Endothelial cell (in vitro differentiated cells): Measurements from ENCODE around the gene SNX24. TPM values are rescaled to one million over a fixed set of nuclear protein-coding genes. Genes with fewer than 3 reads are reported as not detected.

Experiments used
- DNase-seq: peaks from one replicate; pipeline ENCODE4 v3.0.0; 2021; ENCODE audit warnings: low spot score
- H3K27ac Mint-ChIP-seq: one replicate; pipeline ENCODE4 v1.8.0; 2021; ENCODE audit warnings: mixed read lengths, inconsistent platforms; ENCODE audit not compliant: unreplicated experiment
- H3K27me3 Mint-ChIP-seq: one replicate; pipeline ENCODE4 v1.8.0; 2021; ENCODE audit warnings: mild to moderate bottlenecking, moderate library complexity, mixed read lengths, inconsistent platforms; ENCODE audit not compliant: unreplicated experiment
- H3K36me3 Mint-ChIP-seq: one replicate; pipeline ENCODE4 v1.8.0; 2021; ENCODE audit warnings: mild to moderate bottlenecking, low read depth, mixed read lengths, inconsistent platforms; ENCODE audit not compliant: unreplicated experiment
- H3K4me1 Mint-ChIP-seq: one replicate; pipeline ENCODE4 v1.8.0; 2021; ENCODE audit warnings: mild to moderate bottlenecking, mixed read lengths, inconsistent platforms; ENCODE audit not compliant: unreplicated experiment
- H3K4me3 Mint-ChIP-seq: one replicate; pipeline ENCODE4 v1.8.0; 2021; ENCODE audit warnings: mild to moderate bottlenecking, mixed read lengths, inconsistent platforms; ENCODE audit not compliant: unreplicated experiment
- H3K9me3 Mint-ChIP-seq: one replicate; pipeline ENCODE4 v1.8.0; 2021; ENCODE audit warnings: mixed read lengths, inconsistent platforms; ENCODE audit not compliant: unreplicated experiment
- total RNA-seq: library from RNA; stranded (reverse); fragmentation: NEBNext Ultra II Directional; extraction: Animal tissue kit (Norgen Biotek cat#: 25700); gene quantifications from one replicate; pipeline ENCODE4 v1.2.1, GENCODE V29; 2021; ENCODE audit not compliant: unreplicated experiment
- TF ChIP-seq, protein P1 (sequence below): fragments of 200-600 bp; sonication (generic); IDR thresholded peaks from one replicate; pipeline ENCODE4 v1.5.0; 2021; ENCODE audit warnings: antibody characterized with exemption; ENCODE audit not compliant: unreplicated experiment

SNX24 gene
- total RNA-seq, 1 donor from 2014 or later: 16.1 TPM

DNA sequence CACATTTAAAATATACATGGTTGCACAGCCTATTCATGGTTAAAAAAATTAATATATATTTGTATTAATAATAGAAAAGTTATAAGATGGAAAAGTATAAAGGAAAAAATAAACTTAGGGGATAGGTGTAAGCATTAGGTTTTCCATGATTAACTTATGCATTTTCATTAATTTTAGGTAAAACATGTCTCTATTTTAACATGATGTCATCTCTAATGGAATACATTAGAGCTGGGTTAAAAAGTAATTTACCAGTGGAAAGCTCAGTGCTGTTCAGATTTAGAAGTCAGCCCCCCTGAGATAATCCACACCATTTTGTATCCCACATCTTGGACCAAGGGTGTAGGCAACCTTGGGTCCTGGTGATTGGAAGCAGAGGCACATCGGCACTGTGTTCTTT lies 49.7 kb downstream of the SNX24 start:
- DNase-seq: no peak
- Mint-ChIP-seq H3K4me1 (no peaks in the 10 kb centered on the region), H3K27ac (no peak overlapping the region), H3K9me3 (no peaks in the 10 kb centered on the region), H3K4me3 (no peak overlapping the region), H3K36me3 (no peaks in the 10 kb centered on the region), H3K27me3 (no peaks in the 10 kb centered on the region)
- TF ChIP-seq, protein P1, sequence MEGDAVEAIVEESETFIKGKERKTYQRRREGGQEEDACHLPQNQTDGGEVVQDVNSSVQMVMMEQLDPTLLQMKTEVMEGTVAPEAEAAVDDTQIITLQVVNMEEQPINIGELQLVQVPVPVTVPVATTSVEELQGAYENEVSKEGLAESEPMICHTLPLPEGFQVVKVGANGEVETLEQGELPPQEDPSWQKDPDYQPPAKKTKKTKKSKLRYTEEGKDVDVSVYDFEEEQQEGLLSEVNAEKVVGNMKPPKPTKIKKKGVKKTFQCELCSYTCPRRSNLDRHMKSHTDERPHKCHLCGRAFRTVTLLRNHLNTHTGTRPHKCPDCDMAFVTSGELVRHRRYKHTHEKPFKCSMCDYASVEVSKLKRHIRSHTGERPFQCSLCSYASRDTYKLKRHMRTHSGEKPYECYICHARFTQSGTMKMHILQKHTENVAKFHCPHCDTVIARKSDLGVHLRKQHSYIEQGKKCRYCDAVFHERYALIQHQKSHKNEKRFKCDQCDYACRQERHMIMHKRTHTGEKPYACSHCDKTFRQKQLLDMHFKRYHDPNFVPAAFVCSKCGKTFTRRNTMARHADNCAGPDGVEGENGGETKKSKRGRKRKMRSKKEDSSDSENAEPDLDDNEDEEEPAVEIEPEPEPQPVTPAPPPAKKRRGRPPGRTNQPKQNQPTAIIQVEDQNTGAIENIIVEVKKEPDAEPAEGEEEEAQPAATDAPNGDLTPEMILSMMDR: no peak

- no peak overlapping the region for H3K27ac Mint-ChIP-seq
- no peaks in the 10 kb centered on the region for H3K36me3 Mint-ChIP-seq
- no peaks in the 10 kb centered on the region for H3K27me3 Mint-ChIP-seq
- DNase-seq: no peak
- H3K4me3 Mint-ChIP-seq: no peak overlapping the region
- no peaks in the 10 kb centered on the region for H3K9me3 Mint-ChIP-seq
- H3K4me1 Mint-ChIP-seq: no peaks in the 10 kb centered on the region
- TF ChIP-seq, protein P1: peak; percentile 59
These were observed 51.3 kb downstream of the SNX24 start for GRCh38 chr5:122896598-122897282.

DNA sequence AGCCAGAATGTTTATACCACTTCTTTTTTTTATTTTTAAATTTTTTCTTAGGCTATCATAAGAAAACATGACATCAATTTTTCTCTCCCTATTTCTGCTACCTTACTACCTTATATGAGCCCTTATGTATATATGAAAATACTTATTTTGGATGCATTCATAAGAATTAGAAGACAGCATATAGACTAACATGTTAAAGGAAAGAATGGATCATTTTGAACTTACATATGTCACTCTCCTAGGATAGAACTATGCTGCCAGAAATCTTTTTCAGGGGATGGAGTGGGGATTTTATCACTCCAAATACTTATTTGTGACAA lies 51.8 kb downstream of the SNX24 start:
- Mint-ChIP-seq H3K4me3 (no peak overlapping the region), H3K27me3 (no peaks in the 10 kb centered on the region)
- TF ChIP-seq, protein P1: no peak

GRCh38 chr5:122901346-122901745 lies 55.9 kb downstream of the SNX24 start:
- Mint-ChIP-seq H3K36me3 (no peaks in the 10 kb centered on the region), H3K27ac (no peak overlapping the region), H3K4me1 (peaks cover 3% of the 10 kb centered on the region), H3K9me3 (no peaks in the 10 kb centered on the region), H3K27me3 (peaks cover 5% of the 10 kb centered on the region), H3K4me3 (no peak overlapping the region)
- TF ChIP-seq, protein P1: no peak
- DNase-seq: no peak

More for the DNA sequence above, 51.8 kb downstream of the SNX24 start:
- H3K36me3 Mint-ChIP-seq: no peaks in the 10 kb centered on the region
- DNase-seq: no peak
- H3K9me3 Mint-ChIP-seq: no peaks in the 10 kb centered on the region
- H3K27ac Mint-ChIP-seq: no peak overlapping the region
- peaks cover 3% of the 10 kb centered on the region for H3K4me1 Mint-ChIP-seq

DNA sequence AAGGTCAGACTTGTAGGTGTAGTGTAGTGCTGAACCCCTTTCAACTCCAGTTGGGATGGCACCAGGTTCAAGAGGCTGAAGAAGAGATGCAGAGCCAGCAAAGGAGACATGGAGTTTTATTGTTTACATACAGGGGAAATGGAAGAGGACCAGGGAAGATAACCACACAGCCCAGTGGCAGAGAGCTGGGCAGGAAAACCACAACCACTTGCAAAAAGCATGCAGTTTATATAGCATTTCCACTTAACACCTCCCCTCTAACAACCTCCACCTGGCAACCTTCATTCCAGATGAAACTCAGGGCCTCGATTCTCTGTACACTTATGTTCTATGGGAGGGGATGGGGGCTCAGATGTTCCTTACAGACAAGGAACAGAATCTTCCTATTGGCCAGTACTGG lies 56.9 kb downstream of the SNX24 start:
- Mint-ChIP-seq H3K4me3 (no peak overlapping the region), H3K36me3 (no peaks in the 10 kb centered on the region), H3K27me3 (peaks cover 6% of the 10 kb centered on the region), H3K27ac (no peak overlapping the region), H3K4me1 (peaks cover 3% of the 10 kb centered on the region), H3K9me3 (no peaks in the 10 kb centered on the region)
- DNase-seq: no peak
- TF ChIP-seq, protein P1: no peak
